H1 (cell line): ENCODE data around the gene KRTAP10-12. TPM values are rescaled to one million over a fixed set of nuclear protein-coding genes. Genes with fewer than 3 reads are reported as not detected.
A peak's percentile ranks its signal among the peaks of the same experiment; 100 is the strongest.

ENCODE experiments used
- CTCF ChIA-PET: fragments of 300-600 bp; sonication (Branson Sonifier 250); formaldehyde crosslinking; loops from one replicate; lab custom pipeline; 2021; ENCODE audit not compliant: partially characterized antibody; lab: Charles Lee
- POLR2A ChIA-PET: fragments of 300-600 bp; sonication (Branson Sonifier 250); formaldehyde crosslinking; loops from one replicate; lab custom pipeline; 2021; ENCODE audit warnings: inconsistent platforms; ENCODE audit not compliant: partially characterized antibody; lab: Charles Lee
- DNase-seq, 2 experiments: peaks; one replicate each; pipeline versions ENCODE4 v3.0.0 to v3.0.0-alpha.2; 2010 to 2022; ENCODE audit warnings: low spot score in 2 of 2, low read depth in 1 of 2, mixed read lengths in 1 of 2
- FAIRE-seq: peaks from 2 replicates; lab custom pipeline; 2011; peaks lifted over from hg19 to GRCh38; lab: Jason Lieb, UNC
- H2AFZ ChIP-seq: 2 replicates; pipeline ENCODE4 v1.8.1; 2012; ENCODE audit warnings: low read length, inconsistent platforms
- H2AK5ac ChIP-seq: 2 replicates; pipeline ENCODE4 v1.6.1; 2013; ENCODE audit warnings: low read depth, low read length
- H2BK120ac ChIP-seq: replicated peaks from 2 replicates; pipeline ENCODE3; 2013; ENCODE audit warnings: low read depth, low read length, inconsistent platforms
- H2BK12ac ChIP-seq: 2 replicates; pipeline ENCODE4 v1.6.1; 2013; ENCODE audit warnings: low read depth, low read length
- H2BK15ac ChIP-seq: 2 replicates; pipeline ENCODE4 v1.6.1; 2013; ENCODE audit warnings: low read length
- H2BK20ac ChIP-seq: 2 replicates; pipeline ENCODE4 v1.6.1; 2013; ENCODE audit warnings: low read length
- H2BK5ac ChIP-seq: 2 replicates; pipeline ENCODE4 v1.6.1; 2013; ENCODE audit warnings: low read depth, low read length
- H3K14ac ChIP-seq: 2 replicates; pipeline ENCODE4 v1.6.1; 2013; ENCODE audit warnings: inconsistent platforms; ENCODE audit not compliant: insufficient read length
- H3K18ac ChIP-seq: 2 replicates; pipeline ENCODE4 v1.6.1; 2013; ENCODE audit warnings: low read length; ENCODE audit errors: extremely low read depth
- H3K23ac ChIP-seq: 2 replicates; pipeline ENCODE4 v1.6.1; 2013; ENCODE audit warnings: inconsistent platforms; ENCODE audit not compliant: insufficient read length
- H3K23me2 ChIP-seq: 2 replicates; pipeline ENCODE4 v1.6.1; 2013; ENCODE audit warnings: low read depth, low read length
- H3K27ac ChIP-seq: 2 replicates; pipeline ENCODE4 v1.6.1; 2011; ENCODE audit warnings: low read depth, low read length, inconsistent platforms
- H3K27me3 ChIP-seq, 4 experiments: replicated peaks in 1 of 4; 1 replicate in 1 of 4; 2 replicates in 3 of 4; pipeline versions ENCODE4 v1.6.1 to v1.8.1; 2011 to 2013; ENCODE audit warnings: low read length in 3 of 4, mild to moderate bottlenecking in 3 of 4, inconsistent platforms in 2 of 4, mixed read lengths in 2 of 4, moderate library complexity in 1 of 4; ENCODE audit not compliant: control insufficient read depth in 3 of 4, insufficient read depth in 3 of 4; ENCODE audit errors: extremely low read depth in 1 of 4
- H3K36me3 ChIP-seq, 4 experiments: 2 replicates each; pipeline versions ENCODE4 v1.6.1 to v1.8.1; 2011 to 2013; ENCODE audit warnings: mild to moderate bottlenecking in 4 of 4, low read length in 3 of 4, moderate library complexity in 2 of 4, control low read depth in 1 of 4, inconsistent platforms in 1 of 4; ENCODE audit not compliant: insufficient read depth in 4 of 4, control insufficient read depth in 2 of 4
- H3K4ac ChIP-seq: replicated peaks from 2 replicates; pipeline ENCODE3; 2013; ENCODE audit warnings: low read length, low read depth, mixed read lengths, inconsistent platforms; ENCODE audit not compliant: insufficient read length
- H3K4me1 ChIP-seq, 4 experiments: replicated peaks in 1 of 4; 1 replicate in 1 of 4; 2 replicates in 3 of 4; pipeline versions ENCODE4 v1.6.1 to v1.8.1; 2011 to 2013; ENCODE audit warnings: low read length in 3 of 4, inconsistent platforms in 2 of 4, mixed read lengths in 1 of 4; ENCODE audit not compliant: insufficient read depth in 4 of 4, control insufficient read depth in 3 of 4
- H3K4me2 ChIP-seq, 2 experiments: 2 replicates each; pipeline versions ENCODE4 v1.6.1 to v1.8.1; 2011 to 2013; ENCODE audit warnings: low read depth in 2 of 2, low read length in 2 of 2, control low read depth in 1 of 2, inconsistent platforms in 1 of 2, mild to moderate bottlenecking in 1 of 2; ENCODE audit not compliant: insufficient read depth in 1 of 2
- H3K4me3 ChIP-seq, 4 experiments: fragments of 200-600, 300-600 bp in 1 of 4; sonication (generic), shearing (Covaris generic), sonication (Bioruptor Twin) in 1 of 4; 2 replicates each; pipeline versions ENCODE4 v1.5.1 to v1.8.1; 2011 to 2016; ENCODE audit warnings: low read length in 4 of 4, low read depth in 3 of 4, control low read depth in 2 of 4, inconsistent platforms in 2 of 4, mild to moderate bottlenecking in 2 of 4, mixed read lengths in 1 of 4, moderate library complexity in 1 of 4; ENCODE audit not compliant: insufficient read depth in 2 of 4; ENCODE audit errors: extremely low read depth in 1 of 4
- H3K56ac ChIP-seq: replicated peaks from 2 replicates; pipeline ENCODE3; 2013; ENCODE audit warnings: low read depth, mild to moderate bottlenecking, mixed read lengths, low read length, inconsistent platforms; ENCODE audit not compliant: insufficient read length
- H3K79me1 ChIP-seq: 2 replicates; pipeline ENCODE4 v1.6.1; 2013; ENCODE audit warnings: low read depth, low read length, control low read depth
- H3K79me2 ChIP-seq, 2 experiments: 2 replicates each; pipeline versions ENCODE4 v1.6.1 to v1.8.1; 2012 to 2013; ENCODE audit warnings: low read length in 2 of 2, mild to moderate bottlenecking in 2 of 2, inconsistent platforms in 1 of 2; ENCODE audit not compliant: insufficient read depth in 2 of 2, control insufficient read depth in 1 of 2
- H3K9ac ChIP-seq, 4 experiments: replicated peaks in 1 of 4; 1 replicate in 1 of 4; 2 replicates in 3 of 4; pipeline versions ENCODE4 v1.6.1 to v1.8.1; 2011 to 2013; ENCODE audit warnings: low read depth in 3 of 4, low read length in 3 of 4, control low read depth in 2 of 4, mild to moderate bottlenecking in 2 of 4, moderate library complexity in 2 of 4, inconsistent platforms in 1 of 4; ENCODE audit errors: extremely low read depth in 1 of 4
- H3K9me3 ChIP-seq, 2 experiments: 2 replicates each; pipeline versions ENCODE4 v1.6.1 to v1.8.1; 2012 to 2013; ENCODE audit warnings: mild to moderate bottlenecking in 2 of 2, moderate library complexity in 2 of 2, control low read depth in 1 of 2, inconsistent platforms in 1 of 2, low read depth in 1 of 2, low read length in 1 of 2, mixed read lengths in 1 of 2; ENCODE audit not compliant: insufficient read depth in 2 of 2
- H4K20me1 ChIP-seq, 2 experiments: replicated peaks in 1 of 2; 2 replicates each; pipeline versions ENCODE3 to v1.8.1; 2011 to 2013; ENCODE audit warnings: inconsistent platforms in 2 of 2, low read length in 2 of 2, mild to moderate bottlenecking in 1 of 2; ENCODE audit not compliant: insufficient read depth in 2 of 2, control insufficient read depth in 1 of 2
- H4K5ac ChIP-seq: 2 replicates; pipeline ENCODE4 v1.6.1; 2013; ENCODE audit warnings: low read length, low read depth, mixed read lengths, inconsistent platforms; ENCODE audit not compliant: insufficient read length
- H4K8ac ChIP-seq: 2 replicates; pipeline ENCODE4 v1.8.0; 2013; ENCODE audit warnings: mild to moderate bottlenecking, moderate library complexity, low read length, inconsistent platforms; ENCODE audit not compliant: insufficient read depth; ENCODE audit errors: extremely low read depth
- H4K91ac ChIP-seq: replicated peaks from 2 replicates; pipeline ENCODE3; 2013; ENCODE audit warnings: low read length, mixed read lengths, inconsistent platforms; ENCODE audit not compliant: insufficient read length
- E2F6 ChIP-seq: IDR thresholded peaks from 2 replicates; pipeline ENCODE4 v1.6.1; 2012; ENCODE audit warnings: inconsistent platforms
- EP300 ChIP-seq, 2 experiments: IDR thresholded peaks; 1 replicate in 1 of 2; 2 replicates in 1 of 2; pipeline ENCODE4 v1.6.1; 2011 to 2012; ENCODE audit warnings: low read depth in 2 of 2, low read length in 2 of 2, mild to moderate bottlenecking in 2 of 2, borderline replicate concordance in 1 of 2, inconsistent platforms in 1 of 2, moderate library complexity in 1 of 2
- JUND ChIP-seq: IDR thresholded peaks from 2 replicates; pipeline ENCODE4 v1.6.1; 2011; ENCODE audit warnings: mild to moderate bottlenecking, improper control_type of control experiment, low read length
- MAX ChIP-seq: IDR thresholded peaks from 2 replicates; pipeline ENCODE4 v1.6.1; 2012; ENCODE audit warnings: inconsistent platforms
- SP4 ChIP-seq: IDR thresholded peaks from 2 replicates; pipeline ENCODE4 v1.6.1; 2012; ENCODE audit warnings: low read length, inconsistent platforms
- WGBS, 2 experiments: shearing (Covaris generic) in 1 of 2; methylation state at CpG; one replicate each; pipeline versions ENCODE4 v1.1.6 to v1.1.7; 2013 to 2015; ENCODE audit warnings: low lambda C conversion rate in 2 of 2, mixed read lengths in 2 of 2, inconsistent platforms in 1 of 2, low coverage in 1 of 2, missing lambda C conversion rate in 1 of 2; ENCODE audit not compliant: insufficient replicate concordance in 2 of 2, insufficient coverage in 1 of 2, insufficient read length in 1 of 2; ENCODE audit errors: extremely low coverage in 1 of 2, missing lambda C conversion rate in 1 of 2; 5-methylcytosine and 5-hydroxymethylcytosine counted together
- polyA plus RNA-seq, 7 experiments: library from polyadenylated mRNA; depleted of rRNA in 3 of 7; stranded (reverse) in 5 of 7; unstranded in 2 of 7; fragments of >200 nt in 5 of 7; fragments of 200-250 nt in 2 of 7; gene quantifications; 1 replicate in 5 of 7; 2 replicates in 1 of 7; 4 replicates in 1 of 7; pipeline versions ENCODE4 v1.2.1 to v1.2.3, GENCODE V29; 2011 to 2013; ENCODE audit warnings: missing spikeins in 2 of 7, mixed read lengths in 2 of 7
- total RNA-seq: library from RNA; stranded (reverse); fragmentation: NEBNext Ultra II Directional; extraction: Animal tissue kit (Norgen Biotek cat#: 25700); gene quantifications from 2 replicates; pipeline ENCODE4 v1.2.1, GENCODE V29; 2021

The KRTAP10-12 gene
- total and polyA plus RNA-seq, 2 of the 8 experiments (the other 6 are each of a cell fraction or from before 2014, with no cell fraction given), result not detected

DNA sequence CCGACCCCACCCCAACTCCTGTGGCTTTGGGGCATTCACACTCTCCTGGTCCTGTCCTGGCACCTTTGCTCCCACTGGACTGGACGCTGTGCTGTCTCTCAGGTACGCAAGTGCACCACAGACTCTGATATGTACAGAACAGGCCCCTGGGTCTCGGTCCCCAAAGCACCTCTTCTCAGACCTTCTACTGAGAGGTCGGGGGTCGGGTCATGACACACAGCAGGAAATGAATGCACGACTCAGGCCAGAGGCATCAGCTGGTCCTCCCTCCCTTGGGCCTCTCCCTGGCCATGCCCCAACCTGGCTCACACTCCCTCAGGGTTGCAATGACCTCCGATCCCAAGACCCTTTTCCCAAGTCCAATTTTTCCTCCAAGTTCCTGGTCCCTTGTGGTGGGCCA is 1.8 kb upstream of the KRTAP10-12 start:
- Histone ChIP-seq H3K79me2 (no peaks in the 10 kb centered on the region), H2AK5ac (no peak overlapping the region; the same call in 1 of the 2 replicates), H3K27me3 (no peaks in the 10 kb centered on the region), H4K20me1 (no peaks in the 10 kb centered on the region), H4K91ac (peak overlapping the region; percentile 62), H3K4me3 (no peak overlapping the region), H2BK5ac (0 out of 2 replicates have a peak overlapping the region, but pooled peaks have one; percentile 2), H3K9me3 (peaks cover 0 to 4% of the 10 kb centered on the region in 2 experiments; a peak in 1 of 4 replicates), H3K18ac (no peak overlapping the region; the same call in 1 of the 2 replicates), H3K4me2 (no peak overlapping the region), H4K5ac (no peak overlapping the region), H2BK15ac (peak overlapping the region; percentile 37; the same call in 1 of the 2 replicates), H3K56ac (no peak overlapping the region), H3K79me1 (peaks cover 3% of the 10 kb centered on the region; the same call in 1 of the 2 replicates), H2BK120ac (no peak overlapping the region), H3K27ac (no peak overlapping the region), H3K36me3 (no peaks in the 10 kb centered on the region), H4K8ac (no peak overlapping the region), H2BK20ac (no peak overlapping the region), H3K14ac (no peak overlapping the region), H3K4me1 (peaks cover 0 to 30% (median 16%) of the 10 kb centered on the region in 4 experiments; a peak in 6 of 7 replicates), H3K4ac (no peak overlapping the region), H2BK12ac (0 out of 2 replicates have a peak overlapping the region, but pooled peaks have one; percentile 80), H2AFZ (no peak overlapping the region), H3K23me2 (no peaks in the 10 kb centered on the region), H3K23ac (no peak overlapping the region), H3K9ac (no peak overlapping the region)
- WGBS, 2 experiments, result 73% methylated on average over 8 of the region's 8 CpGs; no CpG with 5 or more reads in 1 of the 2 experiments
- no peak for DNase-seq
- FAIRE-seq, result no peak
- ChIA-PET POLR2A (interaction anchor here (1.4 to 2.2 kb wide), 2 partner anchors 122 to 178 kb away, joined by 4 read pairs; partner anchors contain the start of gene KRTAP10-4), CTCF (interaction anchor here (0.6 to 3.8 kb wide), 6 partner anchors 9 to 443 kb away, joined by 3 to 13 read pairs (median 4); no protein-coding TSS in a partner anchor)
- TF ChIP-seq MAX, result no peak
- no peak for TF ChIP-seq JUND
- TF ChIP-seq SP4, result no peak
- no peak for TF ChIP-seq E2F6
- no peak for TF ChIP-seq EP300 (IDR thresholded peaks at IDR 0.05; ENCODE audit: borderline replicate concordance in 1 of 2, low read depth in 2 of 2, low read length in 2 of 2)
